Raji (cell line): ENCODE measurements around the gene FAM131A.

Experiments
- POLR2A ChIP-seq: IDR thresholded peaks from 2 replicates; pipeline ENCODE4 v1.6.1; 2011; ENCODE audit warnings: low read depth, low read length, control low read depth; ENCODE audit not compliant: insufficient read depth

Gene FAM131A

GRCh38 chr3:184337399-184337714 is at the start of gene FAM131A:
Gene FAM131A (plus strand): TSS chr3:184337600. CDS start chr3:184337631, 31 bp downstream.
- TF ChIP-seq POLR2A, result no peak

GRCh38 chr3:184289426-184289938 is 47.9 kb upstream of the FAM131A start:
- no peak for TF ChIP-seq POLR2A

GRCh38 chr3:184290331-184290730 is 47.1 kb upstream of the FAM131A start:
- no peak for TF ChIP-seq POLR2A

GRCh38 chr3:184291044-184291737 is 46.2 kb upstream of the FAM131A start:
- TF ChIP-seq POLR2A, result no peak

GRCh38 chr3:184291738-184292445 is 45.5 kb upstream of the FAM131A start:
- no peak for TF ChIP-seq POLR2A

- no peak for TF ChIP-seq POLR2A
Measured at GRCh38 chr3:184295771-184296170, 41.6 kb upstream of the FAM131A start.

GRCh38 chr3:184296616-184297015 is 40.8 kb upstream of the FAM131A start:
- no peak for TF ChIP-seq POLR2A

- peak; percentile 83 for TF ChIP-seq POLR2A
Measured at GRCh38 chr3:184298759-184299487, 38.5 kb upstream of the FAM131A start, which contains the start of gene PSMD2. Gene PSMD2 (plus strand): TSS chr3:184299241. CDS start chr3:184299267, 26 bp downstream.

- TF ChIP-seq POLR2A, result no peak
Measured at GRCh38 chr3:184299488-184300377, 37.7 kb upstream of the FAM131A start.

- no peak for TF ChIP-seq POLR2A
Measured at GRCh38 chr3:184300378-184300720, 37.1 kb upstream of the FAM131A start.

GRCh38 chr3:184305577-184305976 is 31.8 kb upstream of the FAM131A start:
- no peak for TF ChIP-seq POLR2A

- TF ChIP-seq POLR2A, result no peak
Measured at GRCh38 chr3:184306341-184306972, 30.9 kb upstream of the FAM131A start.

GRCh38 chr3:184307915-184308314 is 29.5 kb upstream of the FAM131A start:
- TF ChIP-seq POLR2A, result no peak

- TF ChIP-seq POLR2A, result no peak
Measured at GRCh38 chr3:184308744-184309143, 28.7 kb upstream of the FAM131A start.

- TF ChIP-seq POLR2A, result no peak
Measured at GRCh38 chr3:184311633-184312032, 25.8 kb upstream of the FAM131A start.

- peak; percentile 83 for TF ChIP-seq POLR2A
Measured at GRCh38 chr3:184314363-184314699, 23.1 kb upstream of the FAM131A start, which contains the start of gene EIF4G1. Gene EIF4G1 (plus strand): TSS chr3:184314606. CDS start chr3:184315797, 1,191 bp downstream.
